GM12872 (cell line): ENCODE measurements around the gene CMKLR1.

Source experiments
- CTCF ChIP-seq: IDR thresholded peaks from 3 replicates; pipeline ENCODE4 v1.5.1; 2011; ENCODE audit warnings: low read depth, mild to moderate bottlenecking, low read length, moderate library complexity; ENCODE audit not compliant: insufficient read depth

Gene CMKLR1

GRCh38 chr12:108332791-108333382, 6.2 kb downstream of the CMKLR1 start:
- no peak for TF ChIP-seq CTCF

- TF ChIP-seq CTCF = no peak
Observed at GRCh38 chr12:108328420-108328819, 10.7 kb downstream of the CMKLR1 start.

GRCh38 chr12:108327621-108328344, 11.3 kb downstream of the CMKLR1 start:
- no peak for TF ChIP-seq CTCF

GRCh38 chr12:108326254-108326750, 12.8 kb downstream of the CMKLR1 start:
- no peak for TF ChIP-seq CTCF

- no peak for TF ChIP-seq CTCF
Observed at GRCh38 chr12:108325549-108325948, 13.6 kb downstream of the CMKLR1 start.

- no peak for TF ChIP-seq CTCF
Observed at GRCh38 chr12:108325018-108325358, 14.1 kb downstream of the CMKLR1 start.

GRCh38 chr12:108324351-108325017, 14.6 kb downstream of the CMKLR1 start:
- no peak for TF ChIP-seq CTCF
